ENCODE data around the gene CRTC1.
"Not testable (repeated sequence)": the region's sequence is repeated elsewhere in the genome, so short reads cannot be mapped to it uniquely, and the experiment has no call there.

The CRTC1 gene

DNA sequence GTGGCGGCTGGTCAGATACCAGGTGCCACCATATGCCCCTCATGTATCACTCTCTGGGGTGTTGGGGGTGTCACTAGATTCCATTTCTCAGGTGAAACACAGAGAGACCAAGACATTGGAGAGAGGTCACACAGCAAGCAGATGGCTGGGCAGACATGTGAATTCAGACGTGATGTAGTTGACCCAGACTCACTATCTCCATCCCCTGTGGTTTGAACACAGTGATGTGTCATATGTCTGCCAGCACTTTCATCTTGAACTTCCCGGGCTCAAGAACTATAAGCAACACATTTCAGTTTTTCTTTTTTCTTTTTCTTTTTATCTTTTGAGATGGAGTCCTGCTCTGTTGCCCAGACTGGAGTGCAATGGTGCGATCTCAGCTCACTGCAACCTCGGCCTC lies 132.2 kb downstream of the CRTC1 start:
- no peak overlapping the region for H3K9ac ChIP-seq (ENCODE audit: low read depth in 1 of 2, low read length in 2 of 2)
- H3K27me3 ChIP-seq (ENCODE audit: control insufficient read depth in 2 of 2, insufficient read depth in 2 of 2, low read length in 2 of 2), result no peaks in the 10 kb centered on the region
- no peak overlapping the region for H3K4me3 ChIP-seq (ENCODE audit: low read length in 2 of 2)
- no peaks in the 10 kb centered on the region for H3K4me1 ChIP-seq (ENCODE audit: control insufficient read depth in 2 of 2, insufficient read depth in 2 of 2, low read length in 2 of 2)
- no peaks in the 10 kb centered on the region for H3K9me3 ChIP-seq (ENCODE audit: control insufficient read depth in 2 of 2, low read length in 2 of 2)
- H3K36me3 ChIP-seq (ENCODE audit: control insufficient read depth in 2 of 2, insufficient read depth in 2 of 2, low read length in 2 of 2), result no peaks in the 10 kb centered on the region
- no peak overlapping the region for H3K27ac ChIP-seq (ENCODE audit: low read depth in 2 of 2, low read length in 2 of 2)

DNA sequence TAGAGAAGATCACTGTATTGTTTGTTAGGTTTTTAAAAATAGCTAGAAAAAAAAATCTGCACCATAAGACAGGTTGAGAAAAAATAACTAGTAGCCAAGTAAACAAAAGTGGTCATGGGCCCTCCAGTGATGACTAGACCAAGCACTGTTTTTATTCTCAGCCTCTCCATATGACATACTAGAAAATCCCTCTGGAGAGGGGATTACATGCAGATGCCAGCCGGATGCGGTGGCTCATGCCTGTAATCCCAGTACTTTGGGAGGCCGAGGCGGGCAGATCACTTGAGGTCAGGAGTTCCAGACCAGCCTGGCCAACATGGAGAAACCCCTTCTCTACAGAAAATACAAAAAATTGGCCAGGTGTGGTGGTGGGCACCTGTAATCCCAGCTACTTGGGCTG lies 133.2 kb downstream of the CRTC1 start:
- not testable (repeated sequence) for H3K27ac ChIP-seq (ENCODE audit: low read depth in 2 of 2, low read length in 2 of 2); H3K36me3 ChIP-seq (ENCODE audit: control insufficient read depth in 2 of 2, insufficient read depth in 2 of 2, low read length in 2 of 2); H3K4me3 ChIP-seq (ENCODE audit: low read length in 2 of 2); H3K27me3 ChIP-seq (ENCODE audit: control insufficient read depth in 2 of 2, insufficient read depth in 2 of 2, low read length in 2 of 2); H3K9me3 ChIP-seq (ENCODE audit: control insufficient read depth in 2 of 2, low read length in 2 of 2); H3K9ac ChIP-seq (ENCODE audit: low read depth in 1 of 2, low read length in 2 of 2); H3K4me1 ChIP-seq (ENCODE audit: control insufficient read depth in 2 of 2, insufficient read depth in 2 of 2, low read length in 2 of 2)

DNA sequence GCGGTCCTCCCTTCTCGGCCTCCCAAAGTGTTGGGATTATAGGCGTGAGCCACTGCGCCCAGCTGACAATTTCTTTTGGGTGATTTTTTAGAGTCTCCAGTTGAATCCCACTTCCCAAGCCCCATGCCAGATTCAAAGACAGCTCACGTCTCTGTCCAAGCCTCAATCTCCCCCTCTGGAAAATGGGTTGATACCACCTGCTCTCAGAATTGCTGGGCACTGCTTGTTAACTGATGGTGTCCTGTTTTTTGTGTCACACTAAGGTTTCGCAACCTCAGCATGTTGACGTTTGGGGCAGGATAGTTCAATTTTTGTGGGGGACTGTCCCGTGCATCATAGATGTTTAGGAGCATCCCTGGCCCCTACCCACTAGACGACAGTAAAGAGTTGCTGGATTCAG lies 134.1 kb downstream of the CRTC1 start:
- no peaks in the 10 kb centered on the region for H3K4me1 ChIP-seq (ENCODE audit: control insufficient read depth in 2 of 2, insufficient read depth in 2 of 2, low read length in 2 of 2)
- no peaks in the 10 kb centered on the region for H3K36me3 ChIP-seq (ENCODE audit: control insufficient read depth in 2 of 2, insufficient read depth in 2 of 2, low read length in 2 of 2)
- H3K27ac ChIP-seq (ENCODE audit: low read depth in 2 of 2, low read length in 2 of 2), result no peak overlapping the region
- H3K27me3 ChIP-seq (ENCODE audit: control insufficient read depth in 2 of 2, insufficient read depth in 2 of 2, low read length in 2 of 2), result no peaks in the 10 kb centered on the region
- no peak overlapping the region for H3K4me3 ChIP-seq (ENCODE audit: low read length in 2 of 2)
- H3K9me3 ChIP-seq (ENCODE audit: control insufficient read depth in 2 of 2, low read length in 2 of 2), result no peaks in the 10 kb centered on the region
- H3K9ac ChIP-seq (ENCODE audit: low read depth in 1 of 2, low read length in 2 of 2), result no peak overlapping the region

GRCh38 chr19:18828786-18829185 lies 145.3 kb downstream of the CRTC1 start:
- peaks cover 0 to 5% of the 10 kb centered on the region in 2 donors for H3K9me3 ChIP-seq (ENCODE audit: control insufficient read depth in 2 of 2, low read length in 2 of 2)
- H3K27me3 ChIP-seq (ENCODE audit: control insufficient read depth in 2 of 2, insufficient read depth in 2 of 2, low read length in 2 of 2), result no peaks in the 10 kb centered on the region
- H3K27ac ChIP-seq (ENCODE audit: low read depth in 2 of 2, low read length in 2 of 2), result no peak overlapping the region
- peaks cover 4 to 6% of the 10 kb centered on the region in 2 donors for H3K4me1 ChIP-seq (ENCODE audit: control insufficient read depth in 2 of 2, insufficient read depth in 2 of 2, low read length in 2 of 2)
- H3K36me3 ChIP-seq (ENCODE audit: control insufficient read depth in 2 of 2, insufficient read depth in 2 of 2, low read length in 2 of 2), result no peaks in the 10 kb centered on the region
- no peak overlapping the region for H3K9ac ChIP-seq (ENCODE audit: low read depth in 1 of 2, low read length in 2 of 2)
- H3K4me3 ChIP-seq (ENCODE audit: low read length in 2 of 2), result no peak overlapping the region

DNA sequence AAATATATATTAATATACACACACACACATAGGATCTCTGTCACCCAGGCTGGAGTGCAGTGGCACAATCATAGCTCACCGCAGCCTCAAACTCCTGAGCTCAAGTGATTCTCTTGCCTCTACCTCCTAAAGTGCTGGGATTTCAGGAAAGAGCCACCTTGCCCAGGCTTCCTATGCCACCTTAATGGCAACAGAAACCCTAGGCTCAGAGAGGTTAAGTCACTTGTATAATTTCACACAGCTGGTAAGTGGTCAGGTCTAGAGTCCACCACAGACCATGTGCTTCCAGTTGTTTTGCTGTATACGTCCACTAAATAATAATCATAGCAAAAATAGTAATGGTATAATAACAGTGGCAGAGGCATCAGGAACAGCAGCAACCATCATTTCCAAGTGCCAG lies 147.0 kb downstream of the CRTC1 start:
- no peak overlapping the region for H3K9ac ChIP-seq (ENCODE audit: low read depth in 1 of 2, low read length in 2 of 2)
- H3K4me3 ChIP-seq (ENCODE audit: low read length in 2 of 2), result no peak overlapping the region
- H3K27ac ChIP-seq (ENCODE audit: low read depth in 2 of 2, low read length in 2 of 2), result no peak overlapping the region
- H3K27me3 ChIP-seq (ENCODE audit: control insufficient read depth in 2 of 2, insufficient read depth in 2 of 2, low read length in 2 of 2), result no peaks in the 10 kb centered on the region
- H3K9me3 ChIP-seq (ENCODE audit: control insufficient read depth in 2 of 2, low read length in 2 of 2), result peaks cover 0 to 5% of the 10 kb centered on the region in 2 donors
- peaks cover 21% of the 10 kb centered on the region in 2 donors for H3K4me1 ChIP-seq (ENCODE audit: control insufficient read depth in 2 of 2, insufficient read depth in 2 of 2, low read length in 2 of 2)
- no peaks in the 10 kb centered on the region for H3K36me3 ChIP-seq (ENCODE audit: control insufficient read depth in 2 of 2, insufficient read depth in 2 of 2, low read length in 2 of 2)

- Histone ChIP-seq H3K27me3 (ENCODE audit: control insufficient read depth in 2 of 2, insufficient read depth in 2 of 2, low read length in 2 of 2) (no peaks in the 10 kb centered on the region), H3K9me3 (ENCODE audit: control insufficient read depth in 2 of 2, low read length in 2 of 2) (peaks cover 0 to 5% of the 10 kb centered on the region in 2 donors), H3K4me1 (ENCODE audit: control insufficient read depth in 2 of 2, insufficient read depth in 2 of 2, low read length in 2 of 2) (peaks cover 31 to 33% of the 10 kb centered on the region in 2 donors), H3K27ac (ENCODE audit: low read depth in 2 of 2, low read length in 2 of 2) (peak within 1 kb of the TSS; percentile 91 to 94), H3K36me3 (ENCODE audit: control insufficient read depth in 2 of 2, insufficient read depth in 2 of 2, low read length in 2 of 2) (peaks cover 0 to 6% of the 10 kb centered on the region in 2 donors), H3K9ac (ENCODE audit: low read depth in 1 of 2, low read length in 2 of 2) (peak within 1 kb of the TSS; percentile 85 to 95), H3K4me3 (ENCODE audit: low read length in 2 of 2) (peak within 1 kb of the TSS; percentile 72 to 86)
Observed at GRCh38 chr19:18831524-18832305, 148.2 kb downstream of the CRTC1 start, which contains the start of gene UPF1. TSS of gene UPF1 (plus strand) at chr19:18831959. CDS start at chr19:18832210, 251 bp downstream.

All from mucosa of rectum (tissue), 2 donors.